ENCODE measurements around the gene LRRC72.
"Not testable (repeated sequence)": the region's sequence is repeated elsewhere in the genome, so short reads cannot be mapped to it uniquely, and the experiment has no call there.

The LRRC72 gene

DNA sequence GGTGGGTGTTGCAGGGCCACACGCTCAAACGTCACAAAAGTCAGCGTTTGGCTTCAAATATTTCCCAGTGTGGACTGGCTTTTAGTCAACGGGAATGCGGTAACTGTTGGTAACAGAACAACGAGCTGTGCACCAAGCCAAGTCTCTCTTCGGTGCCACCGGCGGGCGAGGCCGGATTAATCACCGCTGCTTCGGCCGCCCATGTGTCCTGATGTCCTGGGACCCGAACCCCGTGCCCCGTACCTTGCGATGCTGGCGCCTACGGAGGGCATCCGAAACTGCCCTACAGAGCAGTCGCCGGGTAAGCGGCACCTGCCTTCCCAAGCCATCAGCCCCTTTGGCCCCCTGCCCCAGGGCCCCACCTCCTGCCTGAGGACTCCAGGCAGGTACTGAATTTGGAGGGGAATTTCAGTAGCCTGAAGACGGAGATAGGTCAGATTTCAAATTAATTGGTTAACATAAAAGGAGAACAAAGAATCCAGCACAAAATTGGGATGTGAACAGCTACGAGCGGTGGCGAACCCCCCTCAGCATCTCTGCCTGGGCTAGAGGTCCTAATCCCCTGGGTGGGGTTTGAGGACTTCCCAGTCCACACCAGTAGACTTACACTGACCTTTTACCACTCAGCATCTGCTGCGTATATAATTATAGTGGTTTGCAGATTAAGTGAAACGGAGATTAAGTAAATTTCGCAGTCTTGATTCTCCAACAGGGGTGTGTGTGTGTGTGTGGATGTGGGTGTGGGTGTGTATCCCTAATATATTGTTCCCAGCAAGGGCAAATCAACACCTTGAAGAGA, at the start of gene LRRC72:
TSS of gene LRRC72 (plus strand) at position 84 of the 799 bp plus-strand sequence. CDS start at position 212, 128 bp downstream.
- H3K4me3 ChIP-seq (ENCODE audit: low read depth, low read length) = no peak within 1 kb of the TSS

DNA sequence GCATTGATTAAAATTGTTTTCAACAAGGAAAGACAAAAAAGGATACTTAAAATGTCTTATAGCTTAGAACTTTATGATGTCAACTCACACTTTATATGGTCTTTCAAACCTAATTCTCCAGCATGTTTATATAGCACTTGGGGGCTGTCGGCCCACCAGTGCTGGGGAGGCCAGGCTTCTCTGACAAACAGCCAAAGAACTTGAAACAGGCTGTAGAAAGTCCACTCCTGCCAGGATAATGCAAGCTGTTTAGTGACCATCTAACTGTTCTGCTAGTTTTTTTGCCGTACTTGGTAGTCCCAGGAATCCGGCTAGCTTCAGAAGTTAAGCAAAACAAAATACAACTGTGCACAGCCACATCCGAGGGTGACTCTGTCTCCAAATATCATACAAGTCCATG, 47.5 kb upstream of the LRRC72 start:
- no peak overlapping the region for H3K4me3 ChIP-seq (ENCODE audit: low read depth, low read length)

DNA sequence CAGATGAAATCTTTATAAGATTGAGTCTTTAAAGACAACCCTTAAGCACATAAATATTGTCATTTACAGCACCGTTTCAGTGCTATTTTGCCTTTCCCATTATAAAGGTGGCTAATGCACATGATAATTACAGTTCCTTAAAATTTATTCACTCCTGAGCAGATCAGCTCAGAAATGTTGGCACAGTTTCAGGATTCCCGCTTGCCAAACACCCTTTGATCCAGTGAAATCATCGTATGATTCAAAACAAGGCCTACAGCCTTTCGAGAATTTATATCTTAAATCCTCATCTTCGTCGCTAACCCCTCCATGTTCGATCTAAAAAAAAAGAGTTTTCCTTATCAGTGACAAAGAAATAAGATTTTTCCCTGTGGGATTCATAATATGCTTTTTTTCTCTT, 47.0 kb upstream of the LRRC72 start:
- no peak overlapping the region for H3K4me3 ChIP-seq (ENCODE audit: low read depth, low read length)

DNA sequence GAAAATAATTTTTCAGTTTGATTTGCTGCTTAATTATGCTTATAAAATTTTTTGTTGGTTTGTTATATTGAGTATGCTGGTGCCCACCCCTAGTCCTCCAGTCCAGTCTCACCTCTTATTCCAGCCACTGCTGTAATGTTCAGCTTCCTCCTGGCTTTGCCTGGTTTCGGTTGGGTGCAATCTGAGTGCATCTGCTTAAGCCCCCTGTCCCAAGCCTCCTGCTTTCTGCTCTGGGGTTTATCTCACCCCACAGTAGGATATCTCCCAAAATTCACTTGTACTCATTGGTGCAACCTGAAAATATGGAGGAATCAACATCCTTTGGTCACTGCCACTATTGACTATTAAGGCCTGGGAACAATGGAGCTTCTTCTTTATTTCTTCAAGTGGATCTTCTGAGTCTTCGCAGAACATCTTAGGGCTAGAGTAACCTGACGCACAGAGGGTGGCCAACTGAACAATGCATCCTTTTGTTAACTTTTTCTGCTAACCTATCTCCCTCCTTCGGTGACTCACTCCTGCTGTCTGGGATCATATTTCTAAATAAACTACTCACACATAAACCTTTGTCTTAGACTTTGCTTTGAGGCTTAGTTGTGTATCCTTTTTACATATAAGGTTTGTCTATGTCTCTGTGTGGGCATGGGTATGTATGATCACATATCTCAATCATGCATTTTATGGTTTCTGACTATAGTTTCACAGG, 42.0 kb upstream of the LRRC72 start:
- no peak overlapping the region for H3K4me3 ChIP-seq (ENCODE audit: low read depth, low read length)

DNA sequence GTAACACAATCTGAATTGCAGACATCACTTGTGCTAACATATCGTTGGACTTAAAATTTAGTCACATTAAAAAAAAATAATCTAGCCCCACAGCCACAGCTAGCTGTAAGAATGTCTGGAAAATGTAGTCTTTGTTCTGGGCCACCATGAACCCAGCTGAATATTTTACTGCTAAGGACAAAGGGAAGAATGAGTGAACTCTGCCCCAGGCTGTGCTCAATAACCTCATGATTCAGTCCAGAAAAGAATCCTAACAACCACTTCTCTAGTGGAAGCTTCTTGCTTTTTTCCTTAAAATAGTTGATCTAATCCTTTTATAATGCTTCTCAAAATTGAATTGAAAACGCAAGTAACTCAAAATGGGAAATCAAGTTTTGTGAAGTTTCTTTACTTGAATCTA, 35.5 kb upstream of the LRRC72 start:
- no peak overlapping the region for H3K4me3 ChIP-seq (ENCODE audit: low read depth, low read length)

DNA sequence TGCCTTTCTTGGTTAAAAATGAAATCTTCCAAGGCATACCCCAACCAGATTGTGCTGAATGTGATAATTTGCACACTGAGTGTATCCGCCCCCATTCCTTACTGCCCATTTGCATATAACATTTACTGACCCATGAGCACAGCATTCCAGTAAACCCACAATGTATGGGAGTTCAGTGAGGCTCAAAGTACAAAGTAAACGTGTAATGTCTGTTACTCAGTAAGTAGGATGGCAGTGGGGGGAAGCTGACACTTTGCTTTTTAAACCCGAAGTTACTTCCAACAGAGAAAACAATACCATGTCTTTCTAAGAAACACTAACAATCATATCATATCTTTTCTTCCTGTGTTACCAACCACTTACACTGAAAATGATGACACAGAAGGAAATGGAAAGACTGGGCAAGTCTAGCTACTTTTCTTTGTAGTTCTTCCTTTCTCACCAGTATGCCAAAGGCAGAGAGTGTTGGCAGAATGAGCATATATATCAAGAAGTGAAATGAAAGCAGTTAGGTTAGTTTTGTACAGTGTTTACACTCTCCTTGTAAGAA, 34.0 kb upstream of the LRRC72 start:
- H3K4me3 ChIP-seq (ENCODE audit: low read depth, low read length) = no peak overlapping the region

DNA sequence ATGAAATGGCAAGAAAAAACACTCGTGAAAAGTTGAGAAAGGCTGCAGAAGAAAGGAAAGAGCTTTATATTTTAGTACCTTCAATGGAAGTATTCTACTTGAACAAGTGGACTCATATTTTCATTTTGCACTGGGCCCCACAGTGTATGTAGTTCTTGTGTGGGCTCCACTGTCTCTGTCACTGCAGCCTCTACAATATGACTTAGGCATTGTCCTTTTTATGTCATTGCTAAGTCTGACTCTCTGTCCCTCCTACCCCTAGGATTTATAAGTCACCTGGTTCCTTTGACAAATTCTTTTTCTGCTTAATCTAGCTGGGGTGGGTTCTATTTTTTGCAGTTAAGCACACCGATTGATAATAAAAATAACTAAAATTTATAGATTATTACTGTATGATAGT, 33.4 kb upstream of the LRRC72 start:
- no peak overlapping the region for H3K4me3 ChIP-seq (ENCODE audit: low read depth, low read length)

DNA sequence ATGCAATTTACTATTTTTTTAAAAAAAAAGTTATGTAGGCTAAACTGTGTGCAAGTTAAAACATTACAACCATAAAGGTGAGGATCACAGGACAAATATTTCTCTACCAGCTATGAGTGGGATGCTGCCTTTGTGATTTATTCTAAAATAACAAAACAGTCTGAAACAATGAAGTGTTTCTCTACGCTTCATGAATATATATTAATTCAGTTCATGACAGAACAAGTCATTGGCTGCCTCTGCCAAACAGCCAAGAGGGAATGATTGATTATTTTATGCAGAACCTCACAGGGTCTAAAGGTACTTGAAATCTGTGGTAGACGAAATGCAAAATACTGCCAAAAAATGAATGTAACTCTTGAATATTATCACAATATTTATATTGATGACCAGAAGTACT, 32.1 kb upstream of the LRRC72 start:
- no peak overlapping the region for H3K4me3 ChIP-seq (ENCODE audit: low read depth, low read length)

DNA sequence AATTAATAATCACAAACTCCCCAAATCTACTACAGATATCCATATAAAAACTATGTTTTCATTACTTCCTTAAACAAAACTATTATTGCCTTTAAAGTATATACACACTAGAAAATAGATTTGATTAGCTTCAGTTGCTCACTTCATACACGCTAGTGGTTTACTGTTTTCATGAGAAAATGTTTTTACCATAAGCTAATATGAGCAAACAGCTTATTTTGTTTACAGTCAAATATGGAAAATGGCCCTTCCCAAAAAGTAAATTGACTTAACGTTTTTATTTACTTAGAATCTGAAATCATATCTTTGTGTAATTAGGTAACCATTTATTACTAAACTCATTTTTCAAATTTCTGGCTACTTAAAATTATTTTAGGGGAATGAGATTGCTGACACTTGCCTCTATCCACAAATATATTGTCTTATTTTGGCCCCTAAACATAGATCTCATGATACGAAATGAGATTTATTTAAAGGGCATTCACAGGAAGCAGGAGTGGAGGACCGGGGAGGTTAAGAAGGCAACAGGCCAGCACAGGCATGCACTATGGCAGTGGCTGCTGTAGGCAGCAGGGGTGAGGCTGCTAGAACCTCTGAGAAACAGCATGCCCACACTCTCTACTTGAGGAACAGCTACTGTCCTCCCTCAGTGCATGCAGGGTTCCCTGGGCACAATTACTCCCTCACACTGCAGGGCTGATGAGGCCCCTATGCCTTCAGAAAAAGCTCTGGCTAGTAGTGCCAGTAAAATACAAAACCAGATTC, 31.5 kb upstream of the LRRC72 start:
- H3K4me3 ChIP-seq (ENCODE audit: low read depth, low read length) = no peak overlapping the region

DNA sequence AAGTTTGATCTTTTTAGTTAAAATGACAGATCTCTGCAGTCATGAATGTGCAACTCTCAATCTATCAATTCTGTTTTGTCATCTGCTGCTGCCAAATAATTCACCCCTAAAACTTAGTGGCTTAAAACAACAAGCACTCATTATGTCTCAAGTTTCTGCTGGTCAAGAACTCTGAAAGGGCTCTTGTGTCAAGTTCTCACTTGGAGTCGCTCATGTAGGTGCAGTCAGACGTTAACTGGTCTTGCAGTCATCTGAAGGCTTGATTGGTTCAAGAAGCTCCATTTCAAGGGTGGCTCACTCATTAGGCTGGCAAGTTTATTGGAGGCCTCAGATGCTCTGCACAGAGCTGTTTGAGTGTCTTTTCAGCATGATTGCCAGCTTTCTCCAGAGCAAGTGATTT, 28.5 kb upstream of the LRRC72 start:
- no peak overlapping the region for H3K4me3 ChIP-seq (ENCODE audit: low read depth, low read length)

DNA sequence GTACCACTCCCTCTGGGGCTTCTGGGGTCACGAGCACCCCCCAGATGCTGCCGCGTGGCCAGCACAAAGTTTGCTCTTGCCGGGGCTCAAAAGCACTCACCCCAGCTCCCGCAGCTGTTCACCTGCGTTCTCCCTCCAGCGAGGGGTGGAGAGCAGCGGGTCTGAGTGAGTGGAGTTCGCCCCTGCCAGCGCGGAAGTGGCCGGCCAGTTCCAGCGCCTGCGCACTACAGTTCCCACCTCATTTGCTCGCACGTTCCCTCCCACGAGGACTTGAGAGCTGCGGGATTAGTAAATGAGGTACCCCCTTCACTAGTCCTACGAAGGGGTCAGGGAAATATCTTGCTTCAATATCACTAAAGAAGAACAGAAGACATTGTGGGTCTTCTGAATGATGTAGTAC, 24.3 kb upstream of the LRRC72 start:
- H3K4me3 ChIP-seq (ENCODE audit: low read depth, low read length) = no peak overlapping the region

DNA sequence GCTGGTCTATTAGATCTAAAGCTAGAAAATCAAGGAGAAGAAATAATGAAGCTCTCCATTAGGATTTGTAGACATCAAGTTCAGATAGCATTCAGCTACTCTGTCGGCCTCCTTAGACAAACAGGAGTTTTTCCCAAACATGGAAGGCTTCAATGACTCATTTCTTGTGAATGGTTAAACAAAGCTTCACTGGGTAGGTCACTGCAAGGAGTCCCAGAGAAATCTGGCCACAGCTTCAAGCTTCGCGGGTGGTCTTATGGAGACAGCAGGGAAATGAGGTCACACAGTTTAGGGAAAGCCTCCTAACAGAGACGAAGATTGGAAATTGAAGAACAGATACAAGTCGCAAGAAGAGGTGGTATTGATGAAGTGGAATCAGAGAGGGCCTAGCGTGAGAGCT, 22.6 kb upstream of the LRRC72 start:
- no peak overlapping the region for H3K4me3 ChIP-seq (ENCODE audit: low read depth, low read length)

DNA sequence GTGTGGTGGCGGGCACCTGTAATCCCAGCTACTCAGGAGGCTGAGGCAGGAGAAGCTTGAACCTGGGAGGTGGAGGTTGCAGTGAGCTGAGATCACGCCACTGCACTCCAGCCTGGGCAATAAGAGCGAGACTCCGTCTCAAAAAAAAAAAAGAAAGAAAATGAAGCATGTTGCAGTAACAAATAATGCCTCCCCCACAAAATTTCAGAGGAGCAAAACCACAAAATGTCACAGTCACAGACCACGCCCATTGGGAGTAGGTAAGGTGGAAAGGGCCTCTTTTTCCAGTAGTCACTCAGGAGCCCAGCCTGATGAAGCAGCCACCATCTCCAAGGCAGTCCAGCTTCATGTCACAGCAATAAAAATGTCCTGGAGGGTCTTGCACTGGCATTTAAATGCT, 20.2 kb upstream of the LRRC72 start:
- H3K4me3 ChIP-seq (ENCODE audit: low read depth, low read length) = not testable (repeated sequence)

DNA sequence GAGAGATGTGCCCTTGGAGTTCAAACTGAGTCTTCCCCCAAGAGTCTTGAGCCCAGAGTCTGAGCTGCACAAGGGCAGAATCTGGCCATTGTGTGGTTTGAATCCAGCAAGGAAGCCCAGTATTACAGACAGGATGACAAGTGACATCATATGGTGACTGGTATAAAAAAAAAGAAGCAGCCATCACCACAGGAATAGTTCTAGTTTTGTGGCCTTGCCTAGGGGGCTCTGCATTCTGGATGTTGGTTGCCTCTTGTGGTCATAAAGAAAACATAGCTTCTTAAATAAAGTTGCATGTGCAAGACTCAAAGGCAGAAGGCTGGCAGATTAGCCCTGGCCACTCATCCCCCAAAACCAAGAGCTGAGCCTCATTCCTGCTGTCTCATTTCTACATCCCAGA, 16.8 kb upstream of the LRRC72 start:
- no peak overlapping the region for H3K4me3 ChIP-seq (ENCODE audit: low read depth, low read length)

DNA sequence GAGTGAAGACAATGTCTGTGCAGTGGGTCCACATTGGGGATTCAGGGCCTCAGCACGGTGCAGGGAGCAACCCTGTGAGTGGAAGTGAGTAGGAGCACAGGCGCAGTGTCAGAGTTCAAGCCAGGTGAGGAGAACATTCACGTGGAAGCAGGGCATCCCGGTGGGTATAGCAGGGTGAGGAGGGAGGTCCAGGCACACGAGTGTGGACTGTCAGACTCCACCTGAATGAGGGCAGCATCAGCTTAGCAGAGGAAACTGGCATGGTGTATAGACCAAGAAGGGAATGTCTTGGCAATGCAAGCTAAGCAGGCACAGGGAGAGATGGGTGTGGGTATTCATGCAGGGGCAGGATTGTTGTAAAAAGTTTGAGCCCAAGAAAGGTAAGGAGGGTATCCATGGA, 15.3 kb upstream of the LRRC72 start:
- H3K4me3 ChIP-seq (ENCODE audit: low read depth, low read length) = no peak overlapping the region

DNA sequence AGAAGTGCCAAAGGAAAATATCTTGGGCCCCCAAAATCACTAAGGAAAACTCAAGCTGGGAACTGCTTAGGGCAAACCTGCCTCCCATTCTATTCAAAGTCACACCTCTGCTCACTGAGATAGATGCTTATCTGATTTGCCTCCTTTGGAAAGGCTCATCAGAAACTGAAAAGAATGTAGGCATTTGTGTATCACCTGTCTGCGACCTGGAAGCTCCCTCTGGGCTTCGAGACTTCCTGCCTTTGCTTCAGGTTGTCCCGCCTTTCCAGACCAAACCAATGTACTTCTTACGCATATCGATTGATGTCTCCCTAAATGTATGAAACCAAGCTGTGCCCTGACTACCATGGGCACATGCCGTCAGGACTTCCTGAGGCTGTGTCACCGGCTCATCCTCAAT, 14.5 kb upstream of the LRRC72 start:
- no peak overlapping the region for H3K4me3 ChIP-seq (ENCODE audit: low read depth, low read length)

DNA sequence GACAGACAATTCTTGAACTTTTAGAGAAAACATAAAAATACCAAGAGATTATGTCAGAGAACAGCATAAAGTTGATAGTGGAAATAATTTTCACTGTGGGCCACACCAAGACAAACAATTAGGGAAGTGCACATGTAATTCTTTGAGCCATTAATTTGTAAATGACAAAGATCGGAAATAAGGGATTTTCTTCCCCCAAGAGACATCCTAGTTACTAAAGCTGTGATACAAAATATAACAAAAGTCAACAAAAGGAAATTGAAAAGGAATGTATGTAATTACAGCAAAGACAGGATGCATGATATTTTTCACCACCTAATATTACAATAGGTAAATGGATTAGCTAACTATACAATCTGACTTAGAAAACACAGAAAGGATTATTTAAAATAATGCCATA, 12.4 kb upstream of the LRRC72 start:
- no peak overlapping the region for H3K4me3 ChIP-seq (ENCODE audit: low read depth, low read length)

DNA sequence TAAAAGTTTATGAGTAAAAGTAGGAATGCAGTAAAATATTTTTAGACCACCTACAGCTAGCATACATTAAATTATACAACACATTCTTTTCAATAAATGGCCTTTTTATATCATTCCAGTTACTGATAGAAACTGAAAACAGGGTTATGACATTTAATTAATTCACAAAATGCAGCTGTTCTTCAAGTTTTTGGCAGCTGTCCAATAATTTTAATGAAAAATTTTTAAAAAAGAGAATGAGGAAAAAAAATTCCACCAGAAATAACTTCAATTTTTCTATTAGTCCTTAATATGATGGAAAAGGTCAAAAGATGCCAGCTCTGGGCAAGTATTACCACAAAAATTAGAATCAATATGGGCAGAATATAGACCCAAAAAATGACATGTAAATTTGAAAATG, 11.9 kb upstream of the LRRC72 start:
- H3K4me3 ChIP-seq (ENCODE audit: low read depth, low read length) = no peak overlapping the region

DNA sequence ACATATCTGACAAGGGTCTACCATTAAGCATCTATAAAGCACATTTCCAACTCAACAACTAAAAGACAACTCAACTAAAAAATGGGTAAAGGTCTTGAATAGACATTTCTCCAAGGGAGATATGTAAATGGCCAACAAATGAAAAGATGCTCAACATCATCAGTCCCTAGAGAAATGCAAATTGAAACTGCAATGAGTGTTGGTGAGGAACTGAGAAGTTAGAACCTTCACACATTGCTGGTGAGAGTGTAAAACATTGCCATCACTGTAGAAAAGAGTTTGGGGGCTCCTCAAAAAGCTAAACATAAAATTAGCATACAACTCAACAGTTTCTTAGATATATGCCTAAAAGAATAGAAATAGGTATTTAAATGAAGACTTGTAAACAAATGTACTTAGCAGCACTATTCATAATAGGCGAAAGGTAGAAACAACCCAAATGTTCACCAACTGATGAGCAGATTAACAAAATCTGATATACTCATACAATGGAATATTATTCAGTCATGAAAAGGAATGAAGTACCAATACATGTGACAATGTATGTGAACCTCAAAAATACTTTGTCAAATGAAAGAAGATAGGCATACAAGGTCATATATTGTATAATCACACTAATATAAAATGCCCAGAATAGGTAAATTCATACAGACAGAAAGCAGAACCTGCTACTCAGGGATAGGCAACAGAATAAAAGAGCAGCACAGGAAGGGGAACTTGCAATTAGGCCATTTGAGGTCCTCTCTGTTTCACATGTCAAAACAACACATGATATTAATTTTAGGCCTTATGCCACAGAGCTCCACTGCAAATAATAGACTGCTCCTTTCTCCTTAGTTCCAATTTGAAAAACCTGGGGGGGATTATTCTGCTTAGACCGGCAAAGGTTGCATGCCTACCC, 10.6 kb upstream of the LRRC72 start:
- H3K4me3 ChIP-seq (ENCODE audit: low read depth, low read length) = no peak overlapping the region

DNA sequence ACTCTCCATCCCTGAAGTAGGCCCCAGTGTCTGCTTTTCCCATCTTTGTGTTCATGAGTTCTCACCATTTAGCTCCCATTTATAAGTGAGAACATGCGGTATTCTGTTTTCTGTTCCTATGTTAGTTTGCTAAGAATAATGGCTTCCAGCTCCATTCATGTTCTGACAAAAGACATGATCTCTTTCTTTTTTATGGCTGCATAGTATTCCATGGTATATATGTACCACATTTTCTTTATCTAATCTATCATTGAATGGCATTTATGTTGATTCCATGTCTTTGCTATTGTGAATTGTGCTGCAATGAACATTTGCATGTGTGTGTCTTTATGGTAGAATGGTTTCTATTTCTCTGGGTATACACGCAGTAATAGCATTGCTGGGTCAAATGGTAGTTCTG, 6.6 kb upstream of the LRRC72 start:
- not testable (repeated sequence) for H3K4me3 ChIP-seq (ENCODE audit: low read depth, low read length)

DNA sequence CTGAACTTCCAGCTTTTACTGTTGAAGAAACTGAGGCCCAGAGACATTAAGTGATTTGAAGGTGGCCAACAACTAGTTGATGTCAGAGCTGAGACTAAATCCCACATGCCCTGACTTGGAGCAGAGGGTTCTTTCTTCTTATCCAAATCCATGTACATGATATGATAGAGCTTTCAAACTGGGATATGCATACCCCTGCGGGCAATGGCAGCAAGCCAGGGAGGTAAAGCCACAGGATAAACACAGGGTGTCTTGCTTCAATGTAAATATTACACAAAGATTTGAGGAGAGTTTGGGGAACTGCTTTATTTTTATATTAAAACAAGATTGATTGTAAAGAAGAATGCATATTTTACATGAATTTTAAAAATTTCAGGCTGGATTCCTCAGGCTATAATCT, 2.3 kb upstream of the LRRC72 start:
- no peak overlapping the region for H3K4me3 ChIP-seq (ENCODE audit: low read depth, low read length)

Data from iPS-11a (cell line).